ENCODE data around the gene NRP1. TPM values are rescaled to one million over a fixed set of nuclear protein-coding genes. Genes with fewer than 3 reads are reported as not detected.
"Not testable (repeated sequence)": the region's sequence is repeated elsewhere in the genome, so short reads cannot be mapped to it uniquely, and the experiment has no call there.

Gene NRP1
- polyA plus RNA-seq, 1 donor: 177 TPM

DNA sequence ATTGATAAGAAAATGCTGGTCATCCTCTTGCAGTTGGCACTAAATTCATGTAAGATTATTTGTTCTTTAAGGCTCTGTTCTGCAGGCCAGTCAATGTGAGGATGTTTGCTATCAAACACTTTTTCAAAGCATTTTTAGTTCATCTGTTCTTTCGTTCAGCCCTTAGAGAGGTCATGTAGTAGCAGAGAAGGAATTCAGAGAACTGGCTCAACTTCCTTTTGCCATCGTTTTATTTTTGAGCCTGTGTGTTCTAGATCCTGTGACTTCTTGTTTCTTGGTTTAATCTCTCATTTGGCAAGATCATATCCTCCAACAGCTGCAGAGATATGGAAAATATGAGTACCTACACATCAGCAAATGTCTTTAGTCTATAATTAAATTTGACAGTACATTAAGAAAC is 184.3 kb downstream of the NRP1 start:
- no peak for DNase-seq

DNA sequence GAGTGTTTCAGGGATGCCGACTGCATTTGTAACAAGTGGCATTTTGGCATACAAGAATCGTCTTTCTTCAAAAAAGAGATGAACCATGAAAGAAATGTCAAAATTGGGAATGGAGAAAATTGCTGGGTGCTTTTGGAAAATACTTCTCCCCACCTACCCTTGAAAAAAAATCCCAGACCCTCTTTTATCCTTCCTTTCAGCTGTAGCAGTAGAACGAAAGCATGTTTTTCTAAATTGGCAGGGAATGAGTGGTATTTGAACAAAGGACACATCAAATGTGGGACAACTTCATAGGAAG is 187.5 kb downstream of the NRP1 start:
- no peak for DNase-seq

- DNase-seq: no peak
Measured at GRCh38 chr10:33146189-33147012, 188.1 kb downstream of the NRP1 start.

- DNase-seq: no peak
Measured at GRCh38 chr10:33145451-33146188, 188.8 kb downstream of the NRP1 start.

DNA sequence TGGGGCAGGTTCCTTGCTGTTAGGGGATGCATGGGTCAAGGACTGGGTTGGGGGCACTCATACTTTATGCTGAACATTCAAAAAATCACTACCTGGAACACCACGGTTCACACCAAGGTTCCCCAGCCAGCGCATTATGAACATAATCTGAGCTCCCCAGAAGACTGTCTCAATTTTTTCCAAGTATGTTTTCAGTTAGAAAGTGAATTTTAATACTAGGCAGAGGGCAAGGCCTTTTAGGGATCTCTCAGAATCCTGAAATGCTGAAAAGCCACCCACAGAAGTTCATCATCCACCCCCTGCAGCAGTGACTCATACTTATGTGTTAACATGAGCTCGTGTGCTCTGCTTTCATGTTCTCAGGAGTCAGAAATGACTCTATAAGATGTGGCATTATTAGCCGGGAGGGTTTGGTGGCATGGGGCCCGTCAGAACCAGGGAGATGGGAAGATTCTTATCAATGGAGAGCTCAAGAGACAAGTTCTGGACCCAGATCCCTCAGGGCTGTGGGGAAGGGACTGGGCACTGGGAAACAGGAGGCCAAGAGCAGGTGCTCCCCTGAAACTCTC is 191.2 kb downstream of the NRP1 start:
- no peak for DNase-seq

GRCh38 chr10:33142295-33142694 is 192.2 kb downstream of the NRP1 start:
- no peak for DNase-seq

- no peak for DNase-seq
Measured at GRCh38 chr10:33141251-33141650, 193.2 kb downstream of the NRP1 start.

DNA sequence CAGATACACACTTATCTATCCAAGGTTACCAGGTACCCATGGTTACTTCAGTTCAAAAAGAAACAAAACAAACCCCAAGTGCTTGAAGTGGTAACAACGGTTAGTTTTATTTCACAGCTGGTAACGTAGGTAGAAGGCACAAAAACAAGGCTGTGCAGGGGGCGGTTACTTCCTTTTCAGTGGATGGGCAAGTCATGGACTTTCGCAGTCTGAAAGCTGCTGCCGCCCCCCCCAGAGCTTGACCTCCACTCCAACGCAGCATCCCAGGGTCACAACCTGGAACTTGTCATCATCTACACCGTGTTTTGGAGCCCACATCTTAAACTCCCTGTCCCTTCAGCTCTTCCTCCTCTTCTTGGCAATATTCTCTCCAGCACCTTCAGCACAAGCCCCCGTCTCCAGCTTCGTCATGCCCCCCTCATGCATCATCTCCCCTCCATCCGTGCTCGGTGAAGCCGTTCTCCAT is 195.3 kb downstream of the NRP1 start:
- no peak for DNase-seq

- not testable (repeated sequence) for DNase-seq
Measured at GRCh38 chr10:33138686-33139085, 195.8 kb downstream of the NRP1 start.

GRCh38 chr10:33137356-33138005 is 197.0 kb downstream of the NRP1 start:
- no peak for DNase-seq

- DNase-seq: no peak
Measured at GRCh38 chr10:33136781-33137180, 197.7 kb downstream of the NRP1 start.

DNA sequence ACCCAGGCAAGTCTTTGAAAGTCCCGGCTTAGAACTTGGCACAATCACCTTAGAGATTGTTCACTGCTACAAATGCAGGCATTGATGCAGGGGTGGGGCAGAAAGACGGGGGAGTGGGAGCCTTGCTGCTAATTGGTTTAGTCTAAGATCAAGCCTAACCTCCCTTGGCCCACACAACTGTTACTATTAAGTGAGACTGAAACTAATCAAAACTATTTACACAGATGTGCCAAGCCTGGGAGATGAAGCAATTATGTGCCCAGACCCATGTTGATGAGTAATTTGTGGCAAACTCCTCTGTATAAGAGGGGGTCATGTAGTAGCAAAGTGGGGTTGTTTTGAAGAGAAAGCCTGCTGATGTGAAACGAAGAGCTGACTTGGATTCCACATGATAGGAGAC is 198.2 kb downstream of the NRP1 start:
- no peak for DNase-seq

GRCh38 chr10:33134011-33134751 is 200.3 kb downstream of the NRP1 start:
- no peak for DNase-seq

DNA sequence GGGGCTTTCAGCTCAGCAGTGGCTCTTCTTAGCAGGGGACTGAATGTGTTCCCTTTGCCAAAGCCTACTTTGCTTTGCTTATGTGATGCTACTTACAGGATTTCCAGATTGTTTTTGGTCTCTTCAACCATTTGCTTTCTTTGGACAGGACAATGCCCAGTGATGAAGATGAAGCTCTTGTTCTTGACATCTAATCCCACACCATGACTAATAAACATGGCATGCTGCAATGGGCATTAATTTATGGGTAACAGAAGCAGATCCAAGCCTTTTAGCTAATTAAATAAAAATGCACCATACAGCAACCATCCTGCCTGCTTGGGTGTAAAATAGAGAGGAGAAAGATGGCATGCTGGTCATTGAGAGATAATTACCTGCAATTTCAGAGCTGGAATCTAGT is 200.9 kb downstream of the NRP1 start:
- no peak for DNase-seq

DNA sequence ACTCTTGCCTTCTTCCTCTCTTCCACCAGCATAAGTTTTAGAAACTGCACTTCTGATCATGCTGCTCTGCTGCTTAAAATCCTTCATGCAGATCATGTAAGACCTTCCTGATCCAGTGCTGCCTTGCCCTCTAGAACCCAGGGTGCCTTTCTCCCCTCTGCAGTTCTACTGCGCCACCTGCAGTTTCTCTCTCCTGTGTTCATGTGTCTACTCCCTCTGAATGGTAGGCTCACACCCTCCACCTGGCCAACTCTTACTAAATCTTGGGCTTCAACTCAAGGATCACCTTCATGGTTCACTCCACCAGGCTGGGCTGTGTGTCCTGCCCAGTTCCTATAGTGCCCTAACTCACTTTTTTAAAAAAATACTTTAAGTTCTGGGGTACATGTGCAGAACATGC is 201.8 kb downstream of the NRP1 start:
- DNase-seq: no peak

GRCh38 chr10:33129996-33130386 is 204.5 kb downstream of the NRP1 start:
- no peak for DNase-seq

DNA sequence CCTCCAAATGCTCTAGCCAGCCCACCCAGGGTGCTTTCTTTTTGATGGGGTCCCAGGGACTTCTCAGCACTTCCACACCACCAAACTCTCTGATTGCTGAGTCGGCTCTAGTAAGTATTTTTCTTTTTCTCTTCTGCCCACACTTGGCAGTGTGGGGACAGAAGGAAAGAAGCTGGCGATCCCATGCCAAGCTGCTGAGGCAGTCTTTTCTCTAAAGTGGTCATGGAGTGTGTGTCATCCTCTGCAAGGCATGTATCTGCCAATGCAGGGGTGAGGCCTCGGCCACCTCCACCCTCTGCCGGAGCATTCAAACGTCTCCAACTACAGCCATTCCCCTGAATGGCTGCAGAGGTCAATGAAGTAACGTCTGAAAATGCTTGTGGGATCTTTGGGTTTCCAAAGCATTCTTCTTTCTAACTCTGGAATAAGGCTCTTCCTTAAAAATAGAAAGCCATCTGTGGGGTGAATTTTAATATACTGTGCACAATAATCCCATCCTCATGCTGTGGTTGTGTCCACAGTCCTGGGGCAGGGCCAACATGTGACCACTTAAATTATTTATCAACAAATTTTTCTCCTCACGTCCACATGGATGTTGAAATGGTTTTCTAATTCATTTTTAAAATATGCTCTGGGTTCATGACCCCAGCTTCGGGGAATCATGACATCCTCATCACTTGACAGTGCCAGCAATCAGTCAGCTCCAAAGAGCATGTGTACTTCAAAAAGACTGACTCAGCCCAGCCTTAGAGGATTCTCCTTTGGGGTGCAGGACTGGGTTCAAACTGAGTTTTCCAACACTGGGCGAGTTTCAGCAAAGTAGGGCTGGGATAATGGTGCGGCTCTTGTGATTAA is 205.1 kb downstream of the NRP1 start:
- no peak for DNase-seq

GRCh38 chr10:33127622-33128021 is 206.8 kb downstream of the NRP1 start:
- DNase-seq: no peak
